Pancreas (tissue), 8 donors: Measurements from ENCODE around the gene CGA. TPM values are rescaled to one million over a fixed set of nuclear protein-coding genes. Genes with fewer than 3 reads are reported as not detected.

Experiments
- polyA plus RNA-seq, 2 donors: library from polyadenylated mRNA; stranded (reverse); fragments of 200-250 nt; gene quantifications; one replicate each; pipeline ENCODE4 v1.2.3, GENCODE V29; 2013
- total RNA-seq, 6 donors: library from RNA; stranded (reverse); fragmentation: NEBNext Ultra II Directional in 4 of 6; extraction: Animal tissue kit (Norgen Biotek cat#: 25700) in 4 of 6; gene quantifications; one replicate each; pipeline versions ENCODE4 v1.2.1 to v1.2.4, GENCODE V29; 2021 to 2023
- donor health status: healthy with polysubstance abuse.
- donor health status: DM: no; HTN: no; CAD: no; lungs with moderate emphysema.
- donor health status: DM: no; HTN: no; CAD: no.
- donor health status: Bipolar disorder and iron deficiency.
- donor health status: DM: yes; HTN: yes; CAD: no.
- donor health status: DM: no; HTN: no; CAD: no.
- donor health status: DM: no; HTN: no; CAD: no.
- donor health status: DM: yes; HTN: yes; CAD: no.

Gene CGA
- total and polyA plus RNA-seq, 8 donors: 0.16 TPM; not detected in 7

Other genes with a start within 250 kb of the CGA start
- gene HTR1E, start 157.6 kb downstream of the CGA start, total RNA-seq: under 1 TPM in 3 of 6 donors, not detected in 3; 0.09 to 0.52 (median 0.24) TPM
- gene HTR1E, start 157.6 kb downstream of the CGA start, polyA plus RNA-seq: not detected
- 10 to 100 TPM; 14.8 to 28.5 (median 17.0) TPM for gene ZNF292, start 60.5 kb upstream of the CGA start, total RNA-seq
- gene ZNF292, start 60.5 kb upstream of the CGA start, polyA plus RNA-seq: 1 to 10 TPM; 4.2 to 5.9 TPM
- gene SMIM8, start 227.5 kb upstream of the CGA start, total RNA-seq: 1 to 10 TPM; 2.7 to 6.4 (median 4.3) TPM
- gene SMIM8, start 227.5 kb upstream of the CGA start, polyA plus RNA-seq: 1 to 10 TPM; 3.2 to 4.1 TPM
- not detected for gene GJB7, start 234.2 kb upstream of the CGA start, total RNA-seq
- gene GJB7, start 234.2 kb upstream of the CGA start, polyA plus RNA-seq: not detected
- gene C6orf163, start 249.7 kb upstream of the CGA start, total RNA-seq: 1 to 10 TPM in 4 of 6 donors, under 1 TPM in 2; 0.46 to 2.0 (median 1.4) TPM
- gene C6orf163, start 249.7 kb upstream of the CGA start, polyA plus RNA-seq: 1 to 10 TPM; 3.3 to 6.2 TPM